NB4 (cell line): Measurements from ENCODE around the gene GGACT.

Experiments
- CTCF ChIP-seq: IDR thresholded peaks from one replicate; pipeline ENCODE4 v1.5.1; 2012; ENCODE audit warnings: low read depth, low read length
- POLR2A ChIP-seq: IDR thresholded peaks from 2 replicates; pipeline ENCODE4 v1.6.1; 2011; ENCODE audit warnings: mild to moderate bottlenecking; ENCODE audit not compliant: insufficient read length; ENCODE audit errors: extremely low read depth

GRCh38 chr13:100517728-100518127 lies 70.9 kb downstream of the GGACT start:
- no peak for TF ChIP-seq CTCF
- TF ChIP-seq POLR2A = no peak
